HAP-1 (cell line): ENCODE data around the gene RNF19B.
"Not testable (repeated sequence)": the region's sequence is repeated elsewhere in the genome, so short reads cannot be mapped to it uniquely, and the experiment has no call there.

Source experiments
- DNase-seq, 2 experiments: peaks; one replicate each; pipeline ENCODE4 v3.0.0-alpha.2; 2016 to 2020; ENCODE audit warnings: low spot score in 2 of 2
- H3K27me3 ChIP-seq: fragments of 250-450 bp; sonication (Bioruptor Pico); 2 replicates; pipeline ENCODE4 v1.5.1; 2020; ENCODE audit warnings: low read depth, mild to moderate bottlenecking, moderate library complexity
- H3K36me3 ChIP-seq: fragments of 250-450 bp; sonication (Bioruptor Pico); replicated peaks from 2 replicates; pipeline ENCODE4 v1.5.1; 2020; ENCODE audit warnings: mild to moderate bottlenecking
- H3K4me1 ChIP-seq: fragments of 250-450 bp; sonication (Bioruptor Pico); 2 replicates; pipeline ENCODE4 v1.5.1; 2020; ENCODE audit warnings: mild to moderate bottlenecking
- H3K4me3 ChIP-seq: fragments of 250-450 bp; sonication (Bioruptor Pico); 2 replicates; pipeline ENCODE4 v1.5.1; 2020; ENCODE audit warnings: mild to moderate bottlenecking, moderate library complexity
- H3K9me3 ChIP-seq: fragments of 250-450 bp; sonication (Bioruptor Pico); 2 replicates; pipeline ENCODE4 v1.5.1; 2020; ENCODE audit warnings: mild to moderate bottlenecking, moderate library complexity
- in situ Hi-C: fragments of 300-500 bp; cut with MboI; formaldehyde crosslinking; loops from 3 replicates; pipeline ENCODE4 v1.14.3; 2020; ENCODE audit warnings: low sequenced_read_pairs, inconsistent platforms, mixed read lengths

RNF19B gene

GRCh38 chr1:32984455-32985171, 20.0 kb upstream of the RNF19B start:
- Histone ChIP-seq H3K4me3 (no peak overlapping the region), H3K9me3 (no peaks in the 10 kb centered on the region), H3K4me1 (peaks cover 4% of the 10 kb centered on the region), H3K36me3 (no peaks in the 10 kb centered on the region), H3K27me3 (no peaks in the 10 kb centered on the region)
- in situ Hi-C loops, result no loop called here
- peak in 1 of 2 experiments; percentile 24 for DNase-seq

- no peak for DNase-seq
- Histone ChIP-seq H3K27me3 (no peaks in the 10 kb centered on the region), H3K4me3 (no peak overlapping the region), H3K4me1 (no peaks in the 10 kb centered on the region; the same call in 1 of the 2 replicates), H3K36me3 (no peaks in the 10 kb centered on the region), H3K9me3 (no peaks in the 10 kb centered on the region)
- in situ Hi-C loops, result no loop called here
Measured at GRCh38 chr1:32984090-32984454, 19.5 kb upstream of the RNF19B start.

GRCh38 chr1:32983020-32983419, 18.4 kb upstream of the RNF19B start:
- Histone ChIP-seq H3K36me3 (no peaks in the 10 kb centered on the region), H3K4me1 (no peaks in the 10 kb centered on the region), H3K4me3 (no peak overlapping the region), H3K27me3 (no peaks in the 10 kb centered on the region), H3K9me3 (no peaks in the 10 kb centered on the region)
- in situ Hi-C loops, result no loop called here
- DNase-seq, result no peak

DNA sequence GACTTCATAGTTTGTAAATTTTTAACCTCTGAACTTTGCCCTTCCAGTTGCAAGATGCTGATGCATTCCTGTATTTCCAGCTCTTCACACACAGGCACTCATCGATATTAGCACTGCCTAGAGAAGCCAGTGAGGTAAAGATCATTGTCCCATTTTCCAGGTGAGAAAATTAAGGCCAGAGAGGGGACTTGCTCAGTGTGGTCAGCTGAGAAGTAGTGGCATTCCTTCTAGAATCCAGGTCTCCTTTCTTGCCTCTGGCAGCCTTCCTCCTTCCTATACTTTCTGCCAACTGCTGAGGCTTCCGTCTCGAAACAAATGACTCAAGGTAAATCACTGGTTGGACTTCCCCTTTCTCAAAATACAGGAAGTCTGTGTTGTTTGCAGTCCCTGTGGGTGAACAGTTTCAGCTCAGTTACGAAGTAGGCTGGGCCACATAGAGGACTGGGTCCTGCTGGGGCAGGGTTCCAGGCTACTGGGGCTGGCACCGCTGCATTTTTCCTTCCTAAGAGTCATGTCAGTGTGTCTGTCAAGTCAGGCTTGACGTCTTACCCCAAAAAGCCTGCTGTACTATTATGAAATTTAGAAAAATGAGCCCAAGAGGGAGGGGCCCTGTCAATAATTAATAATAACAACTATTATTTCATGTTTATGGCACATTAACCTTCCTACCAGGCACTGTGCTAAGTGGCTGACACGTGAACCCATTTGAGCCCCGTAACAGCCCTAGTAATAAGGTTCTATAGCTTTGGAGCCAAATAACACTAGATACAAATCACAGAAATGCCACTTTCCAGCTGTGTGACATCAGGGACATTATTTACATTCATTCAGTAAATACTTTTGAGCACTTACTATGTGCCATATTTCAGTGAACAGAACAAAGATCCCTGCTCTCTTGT, 16.6 kb upstream of the RNF19B start:
- no peaks in the 10 kb centered on the region for H3K9me3 ChIP-seq
- H3K4me3 ChIP-seq, result no peak overlapping the region
- H3K27me3 ChIP-seq, result no peaks in the 10 kb centered on the region
- no peaks in the 10 kb centered on the region for H3K36me3 ChIP-seq
- DNase-seq, result no peak
- in situ Hi-C loops, result no loop called here
- H3K4me1 ChIP-seq, result no peaks in the 10 kb centered on the region

GRCh38 chr1:32980080-32980479, 15.5 kb upstream of the RNF19B start:
- Histone ChIP-seq H3K27me3 (no peaks in the 10 kb centered on the region), H3K36me3 (no peaks in the 10 kb centered on the region), H3K4me3 (no peak overlapping the region), H3K9me3 (no peaks in the 10 kb centered on the region), H3K4me1 (no peaks in the 10 kb centered on the region)
- in situ Hi-C loops, result no loop called here
- no peak for DNase-seq

GRCh38 chr1:32978854-32979253, 14.2 kb upstream of the RNF19B start:
- no peak for DNase-seq
- H3K4me1 ChIP-seq, result no peaks in the 10 kb centered on the region
- H3K4me3 ChIP-seq, result no peak overlapping the region
- H3K36me3 ChIP-seq, result no peaks in the 10 kb centered on the region
- in situ Hi-C loops, result no loop called here
- H3K9me3 ChIP-seq, result no peaks in the 10 kb centered on the region
- H3K27me3 ChIP-seq, result no peaks in the 10 kb centered on the region

DNA sequence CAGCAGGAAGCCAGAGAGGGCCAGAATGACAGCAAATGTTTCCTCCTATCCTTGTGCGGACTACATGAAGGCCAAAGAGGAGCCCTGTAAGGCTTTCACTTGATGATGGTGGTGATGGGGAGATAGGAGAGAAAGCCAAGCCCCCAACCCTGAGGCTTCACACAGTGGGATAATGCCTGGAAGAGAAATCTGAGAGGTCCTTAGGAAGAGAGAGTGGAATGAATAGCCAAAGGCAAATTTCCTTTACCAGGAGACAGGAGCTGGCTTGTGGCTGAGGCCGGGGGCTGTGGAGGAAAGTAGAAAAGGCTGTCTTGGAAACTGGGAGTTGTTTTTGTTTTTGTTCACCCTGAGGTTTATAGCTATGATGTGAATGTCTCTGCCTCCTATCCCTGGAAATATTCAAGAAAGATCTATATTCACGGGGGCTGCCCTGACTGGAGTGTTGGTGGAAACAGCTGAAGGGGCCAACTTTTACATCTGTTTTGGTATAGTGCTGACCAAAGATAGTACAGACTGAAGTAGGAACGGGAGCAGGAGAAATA, 13.0 kb upstream of the RNF19B start:
- in situ Hi-C loops, result no loop called here
- H3K27me3 ChIP-seq, result no peaks in the 10 kb centered on the region; the same call in 1 of the 2 replicates
- H3K4me1 ChIP-seq, result no peaks in the 10 kb centered on the region
- H3K36me3 ChIP-seq, result no peaks in the 10 kb centered on the region
- DNase-seq, result no peak
- no peaks in the 10 kb centered on the region for H3K9me3 ChIP-seq
- H3K4me3 ChIP-seq, result no peak overlapping the region

DNA sequence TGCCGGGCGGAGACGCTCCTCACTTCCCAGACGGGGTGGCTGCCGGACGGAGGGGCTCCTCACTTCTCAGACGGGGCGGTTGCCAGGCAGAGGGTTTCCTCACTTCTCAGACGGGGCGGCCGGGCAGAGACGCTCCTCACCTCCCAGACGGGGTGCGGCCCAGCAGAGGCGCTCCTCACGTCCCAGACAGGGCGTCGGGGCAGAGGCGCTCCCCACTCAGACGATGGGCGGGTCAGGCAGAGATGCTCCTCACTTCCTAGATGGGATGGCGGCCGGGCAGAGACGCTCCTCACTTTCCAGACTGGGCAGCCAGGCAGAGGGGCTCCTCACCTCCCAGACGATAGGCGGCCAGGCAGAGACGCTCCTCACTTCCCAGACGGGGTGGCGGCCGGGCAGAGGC, 10.4 kb upstream of the RNF19B start:
- DNase-seq, H3K4me3 ChIP-seq, in situ Hi-C loops, H3K4me1 ChIP-seq, H3K27me3 ChIP-seq, H3K36me3 ChIP-seq, H3K9me3 ChIP-seq: not testable (repeated sequence)

DNA sequence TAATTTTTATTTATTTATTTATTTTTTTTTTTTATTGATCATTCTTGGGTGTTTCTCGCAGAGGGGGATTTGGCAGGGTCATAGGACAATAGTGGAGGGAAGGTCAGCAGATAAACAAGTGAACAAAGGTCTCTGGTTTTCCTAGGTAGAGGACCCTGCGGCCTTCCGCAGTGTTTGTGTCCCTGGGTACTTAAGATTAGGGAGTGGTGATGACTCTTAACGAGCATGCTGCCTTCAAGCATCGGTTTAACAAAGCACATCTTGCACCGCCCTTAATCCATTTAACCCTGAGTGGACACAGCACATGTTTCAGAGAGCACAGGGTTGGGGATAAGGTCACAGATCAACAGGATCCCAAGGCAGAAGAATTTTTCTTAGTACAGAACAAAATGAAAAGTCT, 8.8 kb upstream of the RNF19B start:
- H3K36me3 ChIP-seq, in situ Hi-C loops, H3K4me1 ChIP-seq, DNase-seq, H3K4me3 ChIP-seq, H3K27me3 ChIP-seq, H3K9me3 ChIP-seq: not testable (repeated sequence)

- in situ Hi-C loops, result no loop called here
Measured at GRCh38 chr1:32972814-32973428, 8.3 kb upstream of the RNF19B start.

GRCh38 chr1:32971576-32971975, 7.0 kb upstream of the RNF19B start:
- in situ Hi-C loops, result no loop called here
- no peak for DNase-seq
- Histone ChIP-seq H3K4me3 (no peak overlapping the region), H3K4me1 (no peaks in the 10 kb centered on the region), H3K27me3 (peaks cover 3% of the 10 kb centered on the region; the same call in 1 of the 2 replicates), H3K9me3 (no peaks in the 10 kb centered on the region), H3K36me3 (no peaks in the 10 kb centered on the region)

More at GRCh38 chr1:32972814-32973428, 8.3 kb upstream of the RNF19B start:
- Histone ChIP-seq H3K9me3 (no peaks in the 10 kb centered on the region), H3K4me3 (no peak overlapping the region), H3K27me3 (peaks cover 3% of the 10 kb centered on the region; the same call in 1 of the 2 replicates), H3K36me3 (no peaks in the 10 kb centered on the region), H3K4me1 (no peaks in the 10 kb centered on the region)
- DNase-seq, result no peak

DNA sequence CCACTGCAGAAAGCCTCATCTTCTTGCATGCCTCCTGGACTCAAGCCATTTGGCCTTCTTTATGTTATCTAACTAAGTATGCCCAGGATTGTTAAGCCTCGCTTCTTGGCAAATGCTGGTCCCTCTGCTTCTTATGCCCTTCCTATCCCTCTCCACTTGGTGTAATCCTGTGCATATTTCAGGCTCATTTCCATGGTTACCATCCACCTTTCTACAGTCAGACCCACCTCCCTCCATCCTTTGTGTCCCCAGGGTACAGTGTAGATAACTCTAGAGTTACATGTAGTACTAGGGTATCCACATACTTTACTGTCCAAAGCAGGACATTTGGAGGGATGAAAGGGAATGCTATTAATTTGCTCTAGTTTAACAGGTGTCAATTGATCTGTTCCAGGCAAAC, 6.5 kb upstream of the RNF19B start:
- Histone ChIP-seq H3K4me3 (no peak overlapping the region), H3K36me3 (no peaks in the 10 kb centered on the region), H3K4me1 (no peaks in the 10 kb centered on the region), H3K9me3 (no peaks in the 10 kb centered on the region), H3K27me3 (peaks cover 3% of the 10 kb centered on the region; the same call in 1 of the 2 replicates)
- in situ Hi-C loops, result no loop called here
- no peak for DNase-seq

DNA sequence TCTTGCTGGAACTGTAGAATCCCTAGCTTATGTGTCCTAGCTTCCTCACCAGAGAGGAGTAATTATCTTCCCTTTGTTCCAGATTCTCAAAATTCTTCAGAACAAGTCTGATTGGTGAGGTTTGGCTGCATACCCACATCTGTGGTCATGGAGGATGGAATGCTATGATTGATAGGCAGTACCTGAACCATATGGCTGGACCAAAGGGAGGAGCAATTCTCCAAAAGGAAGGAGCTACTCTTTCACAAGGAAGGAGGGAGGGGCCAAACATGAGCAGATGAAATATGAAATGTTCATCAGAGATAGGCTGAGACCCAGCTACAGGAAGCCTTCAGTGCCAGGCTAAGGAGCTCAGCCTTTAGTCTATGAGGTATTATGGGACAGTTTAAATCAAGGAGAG, 5.0 kb upstream of the RNF19B start:
- H3K4me1 ChIP-seq, result peaks cover 4% of the 10 kb centered on the region; the same call in 1 of the 2 replicates
- H3K36me3 ChIP-seq, result no peaks in the 10 kb centered on the region
- H3K4me3 ChIP-seq, result no peak overlapping the region
- no peaks in the 10 kb centered on the region for H3K9me3 ChIP-seq
- no peak for DNase-seq
- peaks cover 3% of the 10 kb centered on the region; the same call in 1 of the 2 replicates for H3K27me3 ChIP-seq
- in situ Hi-C loops, result no loop called here
